ENCODE data around the gene PRRG3. TPM values are rescaled to one million over a fixed set of nuclear protein-coding genes. Genes with fewer than 3 reads are reported as not detected.

PRRG3 gene
- total RNA-seq, 1 experiment from 2014 or later = not detected

- no TSS peak for BruUV-seq (replicated peaks)
- no peaks in the 10 kb centered on the region for H3K4me1 ChIP-seq (ENCODE audit: control insufficient read depth in 1 of 2, insufficient read depth in 2 of 2, low read length in 2 of 2)
- H3K79me2 ChIP-seq (ENCODE audit: insufficient read depth, low read length) = no peaks in the 10 kb centered on the region
- no peaks in the 10 kb centered on the region for H3K9me2 ChIP-seq (ENCODE audit: insufficient read depth)
- ChIA-PET POLR2A (no interaction called here), CTCF (no interaction called here), RAD21 (ENCODE audit: low non-redundant PET in 1 of 2, low total read pairs in 2 of 2, uncharacterized antibody in 2 of 2, unreplicated experiment in 2 of 2) (no interaction called here)
- H3K9me3 ChIP-seq (ENCODE audit: control insufficient read depth in 1 of 2, insufficient read depth in 1 of 2, low read depth in 1 of 2, low read length in 2 of 2) = no peaks in the 10 kb centered on the region
- H3K36me3 ChIP-seq (ENCODE audit: control insufficient read depth in 1 of 2, insufficient read depth in 2 of 2, low read length in 2 of 2) = no peaks in the 10 kb centered on the region
- H3K27me3 ChIP-seq (ENCODE audit: insufficient read depth, low read length) = no peaks in the 10 kb centered on the region
- TF ChIP-seq POLR2AphosphoS5 (IDR thresholded peaks at IDR 0.05; ENCODE audit: low read depth, low read length) = no peak
- H3K4me3 ChIP-seq (replicated peaks in 1 of 2; ENCODE audit: low read depth in 1 of 2, low read length in 2 of 2) = no peak overlapping the region
- H3K4me2 ChIP-seq (ENCODE audit: low read length) = no peak overlapping the region
- no peak overlapping the region for H2AFZ ChIP-seq (ENCODE audit: low read depth, low read length, poor library complexity, severe bottlenecking)
- no peaks in the 10 kb centered on the region for H4K20me1 ChIP-seq (ENCODE audit: insufficient read depth)
- DNase-seq (ENCODE audit: low read depth, low spot score) (no peak), ATAC-seq (no peak)
- no peak overlapping the region for H3K27ac ChIP-seq (ENCODE audit: low read depth, low read length)
- H3K9ac ChIP-seq (ENCODE audit: low read length) = no peak overlapping the region
- intact Hi-C loops (cut with micrococcal nuclease) = no loop called here
Observed at GRCh38 chrX:151725338-151725614, 30.0 kb downstream of the PRRG3 start.

DNA sequence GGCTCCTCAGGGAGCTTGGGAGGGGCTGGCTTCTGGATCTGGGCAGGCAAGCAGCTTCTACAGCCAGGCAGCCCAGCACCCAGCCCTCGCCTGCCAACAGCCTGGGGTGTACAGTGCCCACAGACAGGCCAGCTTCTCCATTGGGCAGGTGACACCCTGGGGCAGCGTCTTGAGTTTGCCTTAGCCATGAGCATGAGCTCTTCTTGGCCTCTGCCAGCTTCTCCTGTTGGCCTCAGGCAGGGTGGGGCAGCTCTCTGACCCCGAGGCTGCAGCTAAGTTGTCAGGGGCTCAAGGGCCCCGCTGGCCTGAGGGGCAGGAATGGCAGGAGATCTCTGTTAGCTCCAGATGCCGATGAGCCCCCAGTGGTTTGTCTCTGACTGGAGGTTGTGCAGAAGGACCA lies 31.5 kb downstream of the PRRG3 start:
- H3K9me2 ChIP-seq (ENCODE audit: insufficient read depth) = no peaks in the 10 kb centered on the region
- H3K4me1 ChIP-seq (ENCODE audit: control insufficient read depth in 1 of 2, insufficient read depth in 2 of 2, low read length in 2 of 2) = no peaks in the 10 kb centered on the region
- intact Hi-C loops (cut with micrococcal nuclease) = no loop called here
- no peaks in the 10 kb centered on the region for H3K79me2 ChIP-seq (ENCODE audit: insufficient read depth, low read length)
- H4K20me1 ChIP-seq (ENCODE audit: insufficient read depth) = no peaks in the 10 kb centered on the region
- no peak overlapping the region for H3K4me3 ChIP-seq (replicated peaks in 1 of 2; ENCODE audit: low read depth in 1 of 2, low read length in 2 of 2)
- no peak overlapping the region for H2AFZ ChIP-seq (ENCODE audit: low read depth, low read length, poor library complexity, severe bottlenecking)
- ChIA-PET POLR2A (no interaction called here), CTCF (no interaction called here), RAD21 (ENCODE audit: low non-redundant PET in 1 of 2, low total read pairs in 2 of 2, uncharacterized antibody in 2 of 2, unreplicated experiment in 2 of 2) (no interaction called here)
- no peak for TF ChIP-seq TCF7L2 (IDR thresholded peaks at IDR 0.05; ENCODE audit: borderline replicate concordance, extremely low read depth, insufficient read depth, insufficient read length)
- no peak for TF ChIP-seq CEBPB (IDR thresholded peaks at IDR 0.05; ENCODE audit: low read depth)
- no peak for TF ChIP-seq REST (IDR thresholded peaks at IDR 0.05; ENCODE audit: low read depth)
- ATAC-seq (no peak), DNase-seq (ENCODE audit: low read depth, low spot score) (no peak)
- no peaks in the 10 kb centered on the region for H3K9me3 ChIP-seq (ENCODE audit: control insufficient read depth in 1 of 2, insufficient read depth in 1 of 2, low read depth in 1 of 2, low read length in 2 of 2)
- no peak overlapping the region for H3K27ac ChIP-seq (ENCODE audit: low read depth, low read length)
- no peaks in the 10 kb centered on the region for H3K27me3 ChIP-seq (ENCODE audit: insufficient read depth, low read length)
- no peak overlapping the region for H3K9ac ChIP-seq (ENCODE audit: low read length)
- no TSS peak for BruUV-seq (replicated peaks)
- H3K4me2 ChIP-seq (ENCODE audit: low read length) = no peak overlapping the region
- H3K36me3 ChIP-seq (ENCODE audit: control insufficient read depth in 1 of 2, insufficient read depth in 2 of 2, low read length in 2 of 2) = no peaks in the 10 kb centered on the region
